Breast epithelium (tissue), 3 donors: ENCODE data around the gene ZFP14.
"Not testable (repeated sequence)": the region's sequence is repeated elsewhere in the genome, so short reads cannot be mapped to it uniquely, and the experiment has no call there.

Source experiments
- CTCF ChIP-seq, 3 donors: fragments of 450-650 bp; IDR thresholded peaks; one replicate each; pipeline ENCODE4 v1.5.1; 2016 to 2017; ENCODE audit warnings: antibody characterized with exemption in 3 of 3, mild to moderate bottlenecking in 3 of 3, moderate library complexity in 3 of 3
- POLR2AphosphoS5 ChIP-seq, 3 donors: sonication (generic); formaldehyde crosslinking; IDR thresholded peaks; one replicate each; pipeline ENCODE4 v1.6.1; 2017; ENCODE audit warnings: antibody characterized with exemption in 3 of 3

DNA sequence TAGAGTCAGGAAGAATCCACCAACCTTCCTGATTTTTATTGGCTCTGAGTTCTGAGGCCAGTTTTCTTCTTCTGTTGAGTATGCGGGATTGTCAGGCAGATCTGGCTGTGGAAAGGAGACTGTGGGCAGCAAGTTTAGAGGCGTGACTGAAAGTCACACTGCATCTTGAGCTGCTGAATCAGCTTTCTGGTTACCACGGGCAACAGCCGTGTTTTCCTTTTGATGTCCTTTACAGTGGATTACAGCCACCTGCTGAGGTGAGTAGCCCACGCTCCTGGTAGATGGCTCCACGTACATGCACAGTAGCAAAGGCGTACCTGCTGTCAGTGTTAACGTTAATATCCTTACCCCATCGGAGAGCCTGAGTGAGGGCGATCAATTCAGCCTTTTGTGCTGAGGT is 52.4 kb downstream of the ZFP14 start:
- not testable (repeated sequence) for TF ChIP-seq CTCF, POLR2AphosphoS5 (IDR thresholded peaks at IDR 0.05)
